K562 (cell line): ENCODE measurements around the gene LRRC26. TPM values are rescaled to one million over a fixed set of nuclear protein-coding genes. Genes with fewer than 3 reads are reported as not detected.

Source experiments
- E2F6 ChIP-seq, 2 experiments: IDR thresholded peaks; 2 replicates each; pipeline ENCODE4 v1.6.1; 2011; ENCODE audit warnings: borderline replicate concordance in 1 of 2, control low read depth in 1 of 2, low read depth in 1 of 2, low read length in 1 of 2, mild to moderate bottlenecking in 1 of 2, mixed read lengths in 1 of 2, moderate library complexity in 1 of 2; ENCODE audit not compliant: insufficient read depth in 1 of 2, insufficient read length in 1 of 2, poor library complexity in 1 of 2, severe bottlenecking in 1 of 2; ENCODE audit errors: extremely low read depth in 1 of 2
- ERF ChIP-seq: fragments of 450-650 bp; formaldehyde crosslinking; IDR thresholded peaks from 2 replicates; pipeline ENCODE4 v1.4.0; 2020; ENCODE audit warnings: mild to moderate bottlenecking, mixed read lengths
- GTF2A2 ChIP-seq: IDR thresholded peaks from 2 replicates; pipeline ENCODE4 v1.6.1; 2016; ENCODE audit warnings: mild to moderate bottlenecking, missing genetic modification characterization, missing compliant biosample characterization
- HDGF ChIP-seq: fragments of 450-650 bp; IDR thresholded peaks from 2 replicates; pipeline ENCODE4 v1.6.1; 2016
- HNRNPLL ChIP-seq: fragments of 200-400 bp; formaldehyde crosslinking; IDR thresholded peaks from 2 replicates; pipeline ENCODE4 v1.6.1; 2017; ENCODE audit warnings: low read length, low read depth, mild to moderate bottlenecking; ENCODE audit not compliant: poor library complexity, severe bottlenecking
- MAFG ChIP-seq: fragments of 450-650 bp; conservative IDR thresholded peaks from 2 replicates; pipeline ENCODE4 v1.6.1; 2016; ENCODE audit warnings: missing genetic modification characterization, missing compliant biosample characterization
- MAX ChIP-seq: sonication (generic); formaldehyde crosslinking; IDR thresholded peaks from 2 replicates; pipeline ENCODE4 v1.9.0; 2022; ENCODE audit warnings: mild to moderate bottlenecking, missing genetic modification reagents
- MNT ChIP-seq, 2 experiments: fragments of 450-650 bp; conservative IDR thresholded peaks; 2 replicates each; pipeline ENCODE4 v1.6.1; 2017; ENCODE audit warnings: mild to moderate bottlenecking in 2 of 2, moderate library complexity in 2 of 2
- RBFOX2 ChIP-seq: fragments of 200-400 bp; formaldehyde crosslinking; IDR thresholded peaks from 2 replicates; pipeline ENCODE4 v1.6.1; 2017; ENCODE audit warnings: low read depth, mild to moderate bottlenecking, low read length, moderate library complexity
- SAFB ChIP-seq: fragments of 200-400 bp; formaldehyde crosslinking; IDR thresholded peaks from 2 replicates; pipeline ENCODE4 v1.6.1; 2017; ENCODE audit warnings: low read depth, low read length, borderline replicate concordance
- SIN3A ChIP-seq, 2 experiments: fragments of 150-350 bp in 1 of 2; IDR thresholded peaks; 2 replicates each; pipeline ENCODE4 v1.6.1; 2011 to 2016; ENCODE audit warnings: borderline replicate concordance in 2 of 2, low read depth in 2 of 2, low read length in 2 of 2, mild to moderate bottlenecking in 2 of 2, moderate library complexity in 2 of 2; ENCODE audit not compliant: control insufficient read depth in 1 of 2
- ZNF143 ChIP-seq: sonication (generic); formaldehyde crosslinking; IDR thresholded peaks from 2 replicates; pipeline ENCODE4 v1.9.0; 2022; ENCODE audit warnings: mild to moderate bottlenecking, missing genetic modification reagents
- ZNF175 ChIP-seq: fragments of 200-800 bp; sonication (Bioruptor generic); IDR thresholded peaks from 2 replicates; pipeline ENCODE4 v1.6.1; 2016; ENCODE audit warnings: low read depth, mild to moderate bottlenecking, missing genetic modification characterization, missing compliant biosample characterization
- ZNF316 ChIP-seq: fragments of 450-650 bp; IDR thresholded peaks from 2 replicates; pipeline ENCODE4 v1.6.1; 2016
- polyA plus RNA-seq, 8 experiments: library from polyadenylated mRNA; depleted of rRNA in 4 of 8; stranded (reverse) in 5 of 8; unstranded in 3 of 8; fragments of >200 nt; fragmentation: Nextera tagmentation in 2 of 8; fragmentation: Illumina TruSeq in 1 of 8; extraction: Ambion mirVana in 2 of 8; extraction: Trizol in 1 of 8; gene quantifications; 2 replicates each; pipeline versions ENCODE4 v1.2.1 to v1.2.3, GENCODE V29; 2011 to 2014; ENCODE audit warnings: inconsistent platforms in 1 of 8, missing spikeins in 1 of 8
- total RNA-seq, 7 experiments: library from RNA; depleted of rRNA in 6 of 7; stranded (reverse); fragments of >200 nt in 6 of 7; fragmentation: Illumina TruSeq in 2 of 7; extraction: Trizol in 2 of 7; gene quantifications; 2 replicates each; pipeline versions ENCODE4 v1.2.1 to v1.2.3, GENCODE V29; 2011 to 2021; ENCODE audit warnings: low replicate concordance in 1 of 7
- TF ChIP-seq, protein P1 (sequence below), 2 experiments: fragments of 450-650 bp; formaldehyde crosslinking in 1 of 2; IDR thresholded peaks; 2 replicates each; pipeline versions ENCODE4 v1.4.0 to v1.6.1; 2014 to 2020; ENCODE audit warnings: mild to moderate bottlenecking in 2 of 2, borderline replicate concordance in 1 of 2, low read depth in 1 of 2

The LRRC26 gene
- total and polyA plus RNA-seq, 9 of the 15 experiments (the other 6 are each of a cell fraction or from before 2014, with no cell fraction given) = not detected

- peak; percentile 46 to 63 for TF ChIP-seq E2F6 (IDR thresholded peaks at IDR 0.05; ENCODE audit: borderline replicate concordance in 1 of 2, extremely low read depth in 1 of 2, insufficient read depth in 1 of 2, insufficient read length in 1 of 2, low read depth in 1 of 2, low read length in 1 of 2, poor library complexity in 1 of 2, severe bottlenecking in 1 of 2)
- TF ChIP-seq ZNF175 = 0 out of 2 replicates have a peak, but pooled peaks have one; percentile 24
- peak; percentile 51 to 64; a peak in 2 of 4 replicates for TF ChIP-seq SIN3A (IDR thresholded peaks at IDR 0.05; ENCODE audit: borderline replicate concordance in 2 of 2, control insufficient read depth in 1 of 2, low read depth in 2 of 2, low read length in 2 of 2)
- TF ChIP-seq SAFB = peak; percentile 70
- TF ChIP-seq ZNF143 (CRISPR knock-in tag) = peak; percentile 13; the same call in 1 of the 2 replicates
- peak; percentile 91 for TF ChIP-seq MAX
- TF ChIP-seq ZNF316 = no peak
- TF ChIP-seq GTF2A2 (tag) = no peak
- peak; percentile 77 to 86 for TF ChIP-seq MNT (conservative IDR thresholded peaks at IDR 0.05)
- TF ChIP-seq MAFG (tag) = no peak
- TF ChIP-seq HNRNPLL = peak; percentile 100
- TF ChIP-seq, protein P1, sequence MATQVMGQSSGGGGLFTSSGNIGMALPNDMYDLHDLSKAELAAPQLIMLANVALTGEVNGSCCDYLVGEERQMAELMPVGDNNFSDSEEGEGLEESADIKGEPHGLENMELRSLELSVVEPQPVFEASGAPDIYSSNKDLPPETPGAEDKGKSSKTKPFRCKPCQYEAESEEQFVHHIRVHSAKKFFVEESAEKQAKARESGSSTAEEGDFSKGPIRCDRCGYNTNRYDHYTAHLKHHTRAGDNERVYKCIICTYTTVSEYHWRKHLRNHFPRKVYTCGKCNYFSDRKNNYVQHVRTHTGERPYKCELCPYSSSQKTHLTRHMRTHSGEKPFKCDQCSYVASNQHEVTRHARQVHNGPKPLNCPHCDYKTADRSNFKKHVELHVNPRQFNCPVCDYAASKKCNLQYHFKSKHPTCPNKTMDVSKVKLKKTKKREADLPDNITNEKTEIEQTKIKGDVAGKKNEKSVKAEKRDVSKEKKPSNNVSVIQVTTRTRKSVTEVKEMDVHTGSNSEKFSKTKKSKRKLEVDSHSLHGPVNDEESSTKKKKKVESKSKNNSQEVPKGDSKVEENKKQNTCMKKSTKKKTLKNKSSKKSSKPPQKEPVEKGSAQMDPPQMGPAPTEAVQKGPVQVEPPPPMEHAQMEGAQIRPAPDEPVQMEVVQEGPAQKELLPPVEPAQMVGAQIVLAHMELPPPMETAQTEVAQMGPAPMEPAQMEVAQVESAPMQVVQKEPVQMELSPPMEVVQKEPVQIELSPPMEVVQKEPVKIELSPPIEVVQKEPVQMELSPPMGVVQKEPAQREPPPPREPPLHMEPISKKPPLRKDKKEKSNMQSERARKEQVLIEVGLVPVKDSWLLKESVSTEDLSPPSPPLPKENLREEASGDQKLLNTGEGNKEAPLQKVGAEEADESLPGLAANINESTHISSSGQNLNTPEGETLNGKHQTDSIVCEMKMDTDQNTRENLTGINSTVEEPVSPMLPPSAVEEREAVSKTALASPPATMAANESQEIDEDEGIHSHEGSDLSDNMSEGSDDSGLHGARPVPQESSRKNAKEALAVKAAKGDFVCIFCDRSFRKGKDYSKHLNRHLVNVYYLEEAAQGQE (IDR thresholded peaks at IDR 0.05; ENCODE audit: borderline replicate concordance) = no peak
- TF ChIP-seq, protein P1 (CRISPR knock-in tag; IDR thresholded peaks at IDR 0.05; ENCODE audit: low read depth) = no peak; the same call in 1 of the 2 replicates
- peak; percentile 90 for TF ChIP-seq RBFOX2
- peak; percentile 70; the same call in 1 of the 2 replicates for TF ChIP-seq ERF (CRISPR knock-in tag)
- no peak for TF ChIP-seq HDGF
These were observed 40.2 kb downstream of the LRRC26 start (continued) for GRCh38 chr9:137129456-137130175.
